HL-60 (cell line): ENCODE data around the gene USP13.

ENCODE experiments used
- DNase-seq, 2 experiments: peaks; one replicate each; pipeline ENCODE4 v3.0.0-alpha.2; 2010 to 2020; ENCODE audit warnings: low read depth in 1 of 2, low spot score in 1 of 2
- H3K27ac ChIP-seq: fragments of 250-450 bp; sonication (Bioruptor Pico); replicated peaks from 2 replicates; pipeline ENCODE4 v1.5.1; 2020; ENCODE audit warnings: mild to moderate bottlenecking, moderate library complexity
- H3K27me3 ChIP-seq: fragments of 250-450 bp; sonication (Bioruptor Pico); 2 replicates; pipeline ENCODE4 v1.5.1; 2021; ENCODE audit warnings: mild to moderate bottlenecking, moderate library complexity; ENCODE audit not compliant: insufficient read depth, poor library complexity, severe bottlenecking
- H3K4me3 ChIP-seq: replicated peaks from 2 replicates; pipeline ENCODE4 v1.5.1; 2011; ENCODE audit warnings: mild to moderate bottlenecking, control low read depth, low read length; ENCODE audit not compliant: insufficient read depth
- GABPA ChIP-seq: IDR thresholded peaks from 2 replicates; pipeline ENCODE4 v1.6.1; 2012; ENCODE audit warnings: low read depth
- POLR2AphosphoS5 ChIP-seq: IDR thresholded peaks from 2 replicates; pipeline ENCODE4 v1.6.1; 2012; ENCODE audit warnings: low read depth
- REST ChIP-seq: IDR thresholded peaks from 2 replicates; pipeline ENCODE4 v1.6.1; 2012; ENCODE audit warnings: low read depth; ENCODE audit not compliant: insufficient replicate concordance
- SPI1 ChIP-seq: IDR thresholded peaks from 2 replicates; pipeline ENCODE4 v1.6.1; 2012; ENCODE audit warnings: low read depth, mild to moderate bottlenecking, borderline replicate concordance
- TF ChIP-seq, protein P1 (sequence below): IDR thresholded peaks from one replicate; pipeline ENCODE4 v1.5.1; 2011; ENCODE audit warnings: low read length, control low read depth, inconsistent platforms; ENCODE audit not compliant: insufficient read depth

USP13 gene

GRCh38 chr3:179713643-179714090 is 60.8 kb downstream of the USP13 start:
- TF ChIP-seq, protein P1, sequence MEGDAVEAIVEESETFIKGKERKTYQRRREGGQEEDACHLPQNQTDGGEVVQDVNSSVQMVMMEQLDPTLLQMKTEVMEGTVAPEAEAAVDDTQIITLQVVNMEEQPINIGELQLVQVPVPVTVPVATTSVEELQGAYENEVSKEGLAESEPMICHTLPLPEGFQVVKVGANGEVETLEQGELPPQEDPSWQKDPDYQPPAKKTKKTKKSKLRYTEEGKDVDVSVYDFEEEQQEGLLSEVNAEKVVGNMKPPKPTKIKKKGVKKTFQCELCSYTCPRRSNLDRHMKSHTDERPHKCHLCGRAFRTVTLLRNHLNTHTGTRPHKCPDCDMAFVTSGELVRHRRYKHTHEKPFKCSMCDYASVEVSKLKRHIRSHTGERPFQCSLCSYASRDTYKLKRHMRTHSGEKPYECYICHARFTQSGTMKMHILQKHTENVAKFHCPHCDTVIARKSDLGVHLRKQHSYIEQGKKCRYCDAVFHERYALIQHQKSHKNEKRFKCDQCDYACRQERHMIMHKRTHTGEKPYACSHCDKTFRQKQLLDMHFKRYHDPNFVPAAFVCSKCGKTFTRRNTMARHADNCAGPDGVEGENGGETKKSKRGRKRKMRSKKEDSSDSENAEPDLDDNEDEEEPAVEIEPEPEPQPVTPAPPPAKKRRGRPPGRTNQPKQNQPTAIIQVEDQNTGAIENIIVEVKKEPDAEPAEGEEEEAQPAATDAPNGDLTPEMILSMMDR = no peak
- TF ChIP-seq POLR2AphosphoS5 = no peak
- no peak for TF ChIP-seq GABPA
- Histone ChIP-seq H3K27me3 (no peaks in the 10 kb centered on the region), H3K4me3 (no peak overlapping the region), H3K27ac (no peak overlapping the region)
- no peak for DNase-seq

- H3K27ac ChIP-seq = no peak overlapping the region
- no peaks in the 10 kb centered on the region for H3K27me3 ChIP-seq
- TF ChIP-seq POLR2AphosphoS5 (no peak), SPI1 (no peak), GABPA (no peak), REST (no peak)
- TF ChIP-seq, protein P1 = no peak
- H3K4me3 ChIP-seq = no peak overlapping the region
- no peak for DNase-seq
Observed at GRCh38 chr3:179715582-179715981, 62.7 kb downstream of the USP13 start.

GRCh38 chr3:179716226-179716625 is 63.4 kb downstream of the USP13 start:
- TF ChIP-seq REST = no peak
- no peak for TF ChIP-seq GABPA
- no peak for TF ChIP-seq POLR2AphosphoS5
- TF ChIP-seq SPI1 = no peak
- TF ChIP-seq, protein P1 = no peak
- H3K4me3 ChIP-seq = no peak overlapping the region
- no peak for DNase-seq
- no peak overlapping the region for H3K27ac ChIP-seq
- no peaks in the 10 kb centered on the region for H3K27me3 ChIP-seq

DNA sequence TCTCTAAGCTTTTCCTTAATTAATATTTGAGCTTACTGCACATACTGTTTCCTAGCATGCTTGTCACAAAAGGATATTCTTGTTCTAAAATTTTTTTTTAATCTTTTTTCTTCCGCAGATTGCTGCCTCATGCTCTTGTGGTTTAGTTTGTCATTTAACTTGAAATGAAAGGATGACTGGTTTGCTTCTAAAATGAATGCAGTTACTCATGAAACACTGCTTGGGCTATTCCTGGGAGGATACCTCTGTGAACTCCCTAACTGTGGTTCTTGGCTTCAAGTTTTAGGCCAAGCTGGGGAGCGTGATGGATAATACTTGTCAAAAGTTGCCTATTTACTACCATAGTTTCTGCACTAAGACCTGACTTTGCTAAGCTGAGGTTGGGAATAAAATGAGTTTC is 64.0 kb downstream of the USP13 start:
- H3K27ac ChIP-seq = no peak overlapping the region

More for the DNA sequence above, 64.0 kb downstream of the USP13 start:
- H3K27me3 ChIP-seq = no peaks in the 10 kb centered on the region
- no peak for DNase-seq
- no peak for TF ChIP-seq SPI1
- no peak for TF ChIP-seq POLR2AphosphoS5
- no peak for TF ChIP-seq REST
- TF ChIP-seq GABPA = no peak
- TF ChIP-seq, protein P1 = no peak
- no peak overlapping the region for H3K4me3 ChIP-seq
